Measurements from ENCODE around the gene KRTAP16-1.
"Not testable (repeated sequence)": the region's sequence is repeated elsewhere in the genome, so short reads cannot be mapped to it uniquely, and the experiment has no call there.

The KRTAP16-1 gene

GRCh38 chr17:41301916-41302901, 6.9 kb downstream of the KRTAP16-1 start, which contains the start of gene KRTAP29-1:
KRTAP29-1 (minus strand) TSS chr17:41302851; CDS start chr17:41302851, 0 bp downstream.
- no peak for DNase-seq

- DNase-seq: no peak
Observed at GRCh38 chr17:41301204-41301790, 7.8 kb downstream of the KRTAP16-1 start.

- no peak for DNase-seq
Observed at GRCh38 chr17:41298458-41299135, 10.5 kb downstream of the KRTAP16-1 start.

- DNase-seq: no peak
Observed at GRCh38 chr17:41296846-41297245, 12.3 kb downstream of the KRTAP16-1 start.

GRCh38 chr17:41294016-41294415, 15.1 kb downstream of the KRTAP16-1 start:
- DNase-seq: no peak

GRCh38 chr17:41287050-41287449, 22.1 kb downstream of the KRTAP16-1 start:
- no peak for DNase-seq

GRCh38 chr17:41284546-41284945, 24.6 kb downstream of the KRTAP16-1 start:
- DNase-seq: no peak

- no peak for DNase-seq
Observed at GRCh38 chr17:41284043-41284442, 25.1 kb downstream of the KRTAP16-1 start.

GRCh38 chr17:41278176-41278955, 30.7 kb downstream of the KRTAP16-1 start:
- DNase-seq: no peak

- DNase-seq: not testable (repeated sequence)
Observed at GRCh38 chr17:41275648-41276190, 33.4 kb downstream of the KRTAP16-1 start, which contains the start of gene KRTAP9-7. KRTAP9-7 (plus strand) TSS chr17:41275698; CDS start chr17:41275698, 0 bp downstream.

GRCh38 chr17:41271858-41272257, 37.3 kb downstream of the KRTAP16-1 start:
- no peak for DNase-seq

GRCh38 chr17:41271323-41271722, 37.8 kb downstream of the KRTAP16-1 start:
- DNase-seq: not testable (repeated sequence)

GRCh38 chr17:41267711-41268110, 41.4 kb downstream of the KRTAP16-1 start:
- DNase-seq: no peak

- DNase-seq: no peak
Observed at GRCh38 chr17:41265078-41265477, 44.0 kb downstream of the KRTAP16-1 start, which contains the start of gene KRTAP9-6. KRTAP9-6 (plus strand) TSS chr17:41265378; CDS start chr17:41265378, 0 bp downstream.

GRCh38 chr17:41264599-41264998, 44.5 kb downstream of the KRTAP16-1 start:
- DNase-seq: no peak

GRCh38 chr17:41263212-41263611, 45.9 kb downstream of the KRTAP16-1 start:
- no peak for DNase-seq

- no peak for DNase-seq
Observed at GRCh38 chr17:41258406-41258805, 50.7 kb downstream of the KRTAP16-1 start.
